NCI-H2196 (cell line): ENCODE results near the gene HYAL2.
A peak's percentile ranks its signal among the peaks of the same experiment; 100 is the strongest.
"Not testable (repeated sequence)": the region's sequence is repeated elsewhere in the genome, so short reads cannot be mapped to it uniquely, and the experiment has no call there.

ENCODE experiments used
- DNase-seq: peaks from one replicate; lab custom pipeline; 2025; ENCODE audit not compliant: unreplicated experiment; lab: John Stamatoyannopoulos, UW

The HYAL2 gene

GRCh38 chr3:50293079-50293801, 29.3 kb downstream of the HYAL2 start:
- DNase-seq: no peak

- peak; percentile 88 for DNase-seq
Measured at GRCh38 chr3:50292159-50293078, 30.1 kb downstream of the HYAL2 start, which contains the start of gene IFRD2. Gene IFRD2, minus strand, starts transcription at chr3:50292429. Its CDS starts 155 bp downstream, at chr3:50292274.

DNA sequence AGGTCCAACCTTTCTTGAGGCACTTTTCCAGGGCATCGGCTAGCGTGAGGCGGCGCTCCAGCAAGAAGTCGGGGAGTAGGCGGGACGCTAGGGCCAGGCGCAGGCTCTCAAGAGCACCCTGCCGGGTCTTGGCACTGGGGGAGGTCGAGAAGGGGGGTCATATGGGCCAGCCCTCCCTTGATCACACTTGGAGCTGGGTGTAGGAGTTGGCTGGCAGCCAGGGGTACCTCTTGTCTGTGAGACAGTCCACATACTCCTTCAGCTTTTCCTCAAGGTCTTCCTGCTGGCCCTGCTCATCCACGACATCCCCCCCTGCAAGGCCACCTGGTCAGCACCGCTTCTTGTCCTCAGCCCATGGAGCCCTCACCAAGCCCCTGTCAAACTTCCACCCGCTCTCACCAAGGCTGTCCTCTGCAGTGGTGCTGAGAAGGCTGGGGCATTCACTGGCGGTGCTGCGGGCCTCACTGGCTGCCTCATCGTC, 32.3 kb downstream of the HYAL2 start:
- no peak for DNase-seq

GRCh38 chr3:50289130-50289529, 33.4 kb downstream of the HYAL2 start:
- DNase-seq: no peak

DNA sequence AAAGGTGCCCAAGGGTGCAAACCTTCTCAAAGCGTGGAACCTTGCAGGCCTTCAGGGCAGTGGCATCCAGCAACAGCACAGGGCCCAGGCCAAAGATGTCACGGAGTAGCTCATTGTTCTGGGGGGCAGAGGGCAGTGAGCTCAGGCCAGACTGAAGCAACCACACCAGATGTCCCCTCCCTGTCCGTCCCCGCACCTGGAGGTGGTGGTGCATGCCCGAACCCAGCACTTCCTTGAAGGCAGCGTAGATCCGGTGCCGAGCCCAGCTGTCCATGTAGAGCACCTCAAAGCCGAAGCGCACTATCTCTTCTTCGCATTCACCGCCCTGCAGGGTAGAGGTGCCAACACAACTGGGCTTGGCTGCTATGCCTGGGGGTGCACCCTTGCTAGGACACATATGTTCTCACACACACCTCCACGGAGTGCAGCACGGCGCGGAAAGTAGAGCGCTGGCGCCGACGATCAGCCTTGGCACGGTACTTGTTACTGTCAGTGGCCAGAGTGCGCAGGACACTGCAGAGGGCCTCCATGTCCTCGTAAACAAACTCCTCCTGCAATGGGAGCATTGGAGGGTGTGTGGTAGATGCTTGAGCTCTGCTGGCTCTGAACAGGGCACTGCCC, 34.0 kb downstream of the HYAL2 start:
- no peak for DNase-seq

DNA sequence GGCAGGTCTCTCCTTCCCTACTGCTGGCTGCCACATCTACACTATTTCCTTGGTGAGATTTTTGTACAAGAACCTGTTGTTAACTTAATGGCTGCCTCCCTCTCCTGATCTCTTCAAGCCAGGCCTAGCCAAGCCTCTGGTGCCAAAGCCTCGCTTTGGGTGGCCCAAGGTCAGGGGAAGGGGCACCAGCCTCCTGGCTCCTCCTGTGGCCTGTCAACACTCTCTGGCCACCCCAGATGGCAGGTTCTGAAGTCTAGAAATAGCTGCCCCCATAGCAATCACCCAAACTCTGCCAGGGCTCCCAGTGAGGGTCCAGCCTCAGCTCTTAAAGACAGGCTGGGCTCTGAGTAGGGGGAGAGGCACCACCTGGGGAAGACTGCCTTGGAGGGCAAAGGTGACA, 35.3 kb downstream of the HYAL2 start:
- DNase-seq: no peak

DNA sequence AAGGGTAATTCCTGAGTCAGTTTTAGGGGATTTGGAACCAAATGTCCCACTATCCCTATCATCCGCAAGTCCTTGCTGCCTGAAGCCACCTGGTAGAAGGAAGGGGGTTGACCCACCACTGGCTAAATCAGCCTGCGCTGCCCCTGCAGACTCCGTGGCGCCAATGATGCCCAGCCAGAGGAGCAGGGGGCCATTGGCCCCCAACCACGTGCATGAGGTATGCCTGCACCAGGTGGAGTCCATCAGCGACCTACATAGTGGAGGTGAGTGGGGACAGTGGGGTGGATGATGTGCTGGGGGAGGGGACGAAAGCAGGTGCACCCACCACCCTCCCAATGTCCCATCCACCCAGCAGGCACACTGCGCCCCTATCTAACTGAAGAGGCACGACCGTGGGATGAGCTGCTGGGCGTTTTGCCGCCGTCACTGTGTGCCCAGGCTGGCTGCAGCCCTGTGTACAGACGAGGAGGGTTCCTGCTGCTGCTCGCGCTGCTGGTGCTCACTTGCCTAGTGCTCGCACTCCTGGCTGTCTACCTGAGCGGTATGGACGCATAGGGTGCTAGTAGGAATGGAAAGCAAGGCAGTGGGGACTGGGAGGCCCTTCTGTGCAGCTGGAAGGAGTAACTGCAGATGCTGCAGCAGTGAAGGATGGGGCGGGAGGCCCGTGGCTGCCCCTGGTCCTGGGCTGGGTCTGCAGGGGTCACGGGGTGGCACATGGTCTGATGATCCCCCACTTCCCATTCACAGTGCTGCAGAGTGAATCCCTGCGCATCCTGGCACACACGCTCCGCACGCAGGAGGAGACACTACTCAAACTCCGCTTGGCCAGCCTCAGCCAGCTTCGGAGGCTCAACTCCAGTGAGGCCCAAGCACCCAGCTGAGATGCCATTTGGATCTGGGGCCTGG, 36.0 kb downstream of the HYAL2 start:
- DNase-seq: no peak

- DNase-seq: not testable (repeated sequence)
Measured at GRCh38 chr3:50284121-50284520, 38.4 kb downstream of the HYAL2 start.

DNA sequence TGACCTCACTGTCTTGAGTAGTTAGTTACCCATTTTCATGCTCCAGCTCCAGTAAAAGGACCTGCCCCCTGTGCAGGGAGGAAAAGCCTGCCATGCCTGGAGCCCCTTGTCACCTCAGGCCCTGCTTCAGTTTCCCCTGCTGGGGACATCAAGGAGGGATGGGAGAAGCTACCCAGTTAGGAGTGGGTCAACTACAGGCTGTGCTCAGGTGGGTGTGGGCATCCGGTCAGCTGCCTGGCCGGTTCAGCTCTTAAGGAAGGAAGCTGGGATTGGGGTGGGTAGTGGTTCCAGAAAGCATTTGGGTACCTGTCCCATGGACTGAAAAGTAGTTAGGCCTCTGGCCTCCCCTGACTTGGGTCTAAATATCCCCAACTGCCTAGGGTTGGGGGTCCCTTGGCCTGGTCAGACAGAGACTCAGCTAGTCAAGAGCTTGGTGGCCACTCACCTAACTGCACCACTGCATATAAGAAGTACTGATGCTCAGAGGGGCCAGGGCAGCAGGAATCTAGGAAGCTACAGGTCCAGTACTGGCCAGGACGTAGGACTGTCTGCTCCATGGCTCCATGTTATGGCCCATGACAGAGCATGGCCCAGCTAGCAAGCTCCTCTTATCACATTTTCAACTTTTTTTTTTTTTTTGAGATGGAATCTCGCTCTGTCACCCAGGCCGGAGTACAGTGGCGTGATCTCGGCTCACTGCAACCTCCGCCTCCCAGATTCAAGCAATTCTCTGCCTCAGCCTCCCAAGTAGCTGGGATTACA, 43.1 kb downstream of the HYAL2 start:
- DNase-seq: no peak

DNA sequence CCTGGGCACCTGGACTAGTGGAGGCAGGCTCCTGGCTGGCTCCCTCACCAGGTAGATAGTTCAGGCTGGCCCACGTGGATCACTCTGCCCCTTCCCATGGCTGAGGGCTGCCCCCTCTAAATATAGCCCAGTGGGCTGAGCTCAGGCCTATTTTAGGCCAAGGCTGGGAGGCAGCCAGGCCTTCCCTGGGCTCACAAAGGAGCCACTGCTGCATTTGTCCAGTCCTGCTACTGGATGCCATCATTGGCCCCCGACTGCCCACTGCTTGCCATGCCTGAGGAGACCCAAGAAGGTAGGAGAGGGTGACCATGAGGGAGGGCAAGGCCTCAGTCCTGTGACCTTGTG, 43.7 kb downstream of the HYAL2 start, which contains the start of gene LSMEM2:
LSMEM2 (plus strand) TSS at position 208 of the 345 bp plus-strand sequence; CDS start at position 235, 27 bp downstream.
- DNase-seq: no peak

DNA sequence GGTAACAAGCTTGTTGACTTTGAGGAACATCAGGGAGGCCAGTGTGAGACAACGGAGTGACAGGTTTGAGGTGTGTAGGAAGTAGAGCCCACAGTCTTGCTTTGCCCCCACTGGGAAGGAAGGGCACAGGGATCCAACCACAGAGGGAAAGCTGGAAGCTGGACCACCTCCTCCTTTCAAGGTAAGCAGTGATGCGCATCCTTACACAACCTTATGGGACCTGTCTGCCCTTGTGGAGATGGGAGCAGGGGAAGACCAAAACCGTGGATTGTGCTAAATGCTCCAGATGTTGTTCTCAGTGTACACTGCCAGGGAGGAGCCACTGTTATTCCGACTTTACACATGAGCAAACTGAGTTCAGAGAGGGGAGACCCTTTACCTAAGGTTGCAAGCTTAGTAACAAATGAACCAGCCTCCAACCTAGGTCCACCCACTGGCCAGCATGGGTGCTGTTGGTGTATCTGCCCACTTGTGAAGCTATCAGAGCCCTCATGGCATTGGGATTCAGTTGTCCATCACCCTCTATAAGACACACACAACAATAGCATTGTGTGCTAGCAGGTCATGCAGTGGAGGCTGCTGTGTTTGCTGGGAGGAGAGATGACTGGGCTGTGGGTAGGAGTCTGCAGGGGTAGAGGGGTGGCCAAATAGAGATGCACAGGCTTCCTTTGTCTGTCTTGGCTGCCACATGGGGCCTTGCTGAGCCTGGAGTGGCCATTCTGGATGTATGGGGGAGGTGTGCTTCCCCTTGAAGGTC, 44.2 kb downstream of the HYAL2 start:
- no peak for DNase-seq

DNA sequence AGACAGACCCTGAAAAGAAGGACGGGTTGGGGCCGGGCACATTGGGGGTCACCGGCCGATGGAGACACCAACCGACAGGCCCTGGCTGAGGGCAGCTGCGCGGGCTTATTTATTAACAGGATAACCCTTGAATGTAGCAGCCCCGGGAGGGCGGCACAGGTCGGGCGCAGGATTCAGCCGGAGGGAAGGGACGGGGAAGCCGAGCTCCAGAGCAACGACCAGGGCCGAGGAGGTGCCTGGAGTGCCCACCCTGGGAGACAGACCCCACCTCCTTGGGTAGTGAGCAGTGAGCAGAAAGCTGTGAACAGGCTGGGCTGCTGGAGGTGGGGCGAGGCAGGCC, 45.8 kb downstream of the HYAL2 start:
- no peak for DNase-seq

- DNase-seq: no peak
Measured at GRCh38 chr3:50275996-50276761, 46.4 kb downstream of the HYAL2 start.

DNA sequence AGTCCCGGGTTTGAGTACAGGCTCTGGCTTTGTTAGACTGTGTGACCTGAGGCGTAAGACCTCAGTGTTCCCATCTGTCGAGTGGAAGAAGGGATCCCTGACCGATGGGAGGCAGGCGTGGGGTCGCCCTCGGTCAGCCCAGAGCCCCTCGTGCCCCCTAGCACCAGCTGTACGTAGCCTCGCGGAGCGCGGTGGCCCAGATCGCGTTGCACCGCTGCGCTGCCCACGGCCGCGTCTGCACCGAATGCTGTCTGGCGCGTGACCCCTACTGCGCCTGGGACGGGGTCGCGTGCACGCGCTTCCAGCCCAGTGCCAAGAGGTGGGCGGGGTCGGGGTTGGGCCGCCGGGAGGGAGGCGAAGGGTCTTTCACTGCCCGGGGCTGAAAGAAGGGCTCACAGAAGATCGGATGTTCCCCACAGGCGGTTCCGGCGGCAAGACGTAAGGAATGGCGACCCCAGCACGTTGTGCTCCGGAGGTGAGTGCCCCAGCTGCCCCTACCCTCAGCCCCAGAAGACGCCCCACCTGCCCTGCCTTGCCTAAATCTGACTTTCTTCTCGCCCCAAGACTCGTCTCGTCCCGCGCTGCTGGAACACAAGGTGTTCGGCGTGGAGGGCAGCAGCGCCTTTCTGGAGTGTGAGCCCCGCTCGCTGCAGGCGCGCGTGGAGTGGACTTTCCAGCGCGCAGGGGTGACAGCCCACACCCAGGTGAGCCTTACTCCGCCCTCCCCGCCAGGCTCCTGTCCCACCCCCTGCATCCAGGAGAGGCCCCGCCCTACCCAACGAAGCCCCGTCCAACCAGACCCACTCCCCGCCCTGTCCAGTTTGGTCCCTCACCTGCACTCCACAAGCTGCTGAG, 47.2 kb downstream of the HYAL2 start:
- no peak for DNase-seq

DNA sequence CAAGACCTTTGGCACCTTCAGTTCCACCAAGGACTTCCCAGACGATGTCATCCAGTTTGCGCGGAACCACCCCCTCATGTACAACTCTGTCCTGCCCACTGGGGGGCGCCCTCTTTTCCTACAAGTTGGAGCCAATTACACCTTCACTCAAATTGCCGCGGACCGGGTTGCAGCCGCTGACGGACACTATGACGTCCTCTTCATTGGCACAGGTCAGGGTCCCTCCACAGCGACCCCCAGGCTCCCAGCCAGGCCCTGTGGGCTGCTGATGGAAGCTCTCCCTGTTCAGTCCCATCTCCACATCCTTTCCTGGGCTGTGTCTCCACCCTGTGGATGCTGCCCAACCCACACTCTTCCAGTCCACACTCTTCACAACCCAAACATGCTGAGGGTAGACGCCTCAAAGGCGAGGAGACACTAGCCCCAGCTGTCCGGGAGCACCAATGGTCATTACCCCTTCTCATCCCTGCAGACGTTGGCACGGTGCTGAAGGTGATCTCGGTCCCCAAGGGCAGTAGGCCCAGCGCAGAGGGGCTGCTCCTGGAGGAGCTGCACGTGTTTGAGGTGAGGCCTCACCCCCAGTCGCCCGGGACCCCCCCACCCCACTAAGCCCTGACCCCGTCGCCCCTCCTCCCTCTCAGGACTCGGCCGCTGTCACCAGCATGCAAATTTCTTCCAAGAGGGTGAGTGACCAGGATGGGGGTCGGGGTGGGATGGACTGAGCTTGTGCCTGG, 48.0 kb downstream of the HYAL2 start:
- peak; percentile 57 for DNase-seq

DNA sequence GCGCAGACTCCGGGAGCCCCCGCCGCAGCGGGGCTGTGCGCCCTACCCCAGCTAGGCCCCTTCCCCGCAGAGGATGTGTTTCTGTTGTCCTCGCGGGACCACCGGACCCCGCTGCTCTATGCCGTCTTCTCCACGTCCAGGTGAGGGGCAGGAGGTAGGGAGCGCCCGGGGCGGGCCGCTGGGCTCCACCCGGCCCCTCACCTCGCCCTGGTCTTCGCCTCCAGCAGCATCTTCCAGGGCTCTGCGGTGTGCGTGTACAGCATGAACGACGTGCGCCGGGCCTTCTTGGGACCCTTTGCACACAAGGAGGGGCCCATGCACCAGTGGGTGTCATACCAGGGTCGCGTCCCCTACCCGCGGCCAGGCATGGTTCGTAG, 48.9 kb downstream of the HYAL2 start:
- DNase-seq: no peak
